Measurements from ENCODE around the gene CXCL13. TPM values are rescaled to one million over a fixed set of nuclear protein-coding genes. Genes with fewer than 3 reads are reported as not detected.
A peak's percentile ranks its signal among the peaks of the same experiment; 100 is the strongest.

CXCL13 gene
- total and polyA plus RNA-seq, 2 of the 13 experiments (the other 11 are each of a cell fraction or from before 2014, with no cell fraction given) = not detected

GRCh38 chr4:77636902-77637301 lies 31.3 kb downstream of the CXCL13 start (continued):
- TF ChIP-seq, protein P1, sequence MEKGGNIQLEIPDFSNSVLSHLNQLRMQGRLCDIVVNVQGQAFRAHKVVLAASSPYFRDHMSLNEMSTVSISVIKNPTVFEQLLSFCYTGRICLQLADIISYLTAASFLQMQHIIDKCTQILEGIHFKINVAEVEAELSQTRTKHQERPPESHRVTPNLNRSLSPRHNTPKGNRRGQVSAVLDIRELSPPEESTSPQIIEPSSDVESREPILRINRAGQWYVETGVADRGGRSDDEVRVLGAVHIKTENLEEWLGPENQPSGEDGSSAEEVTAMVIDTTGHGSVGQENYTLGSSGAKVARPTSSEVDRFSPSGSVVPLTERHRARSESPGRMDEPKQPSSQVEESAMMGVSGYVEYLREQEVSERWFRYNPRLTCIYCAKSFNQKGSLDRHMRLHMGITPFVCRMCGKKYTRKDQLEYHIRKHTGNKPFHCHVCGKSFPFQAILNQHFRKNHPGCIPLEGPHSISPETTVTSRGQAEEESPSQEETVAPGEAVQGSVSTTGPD (CRISPR knock-in tag; IDR thresholded peaks at IDR 0.05) = no peak
- TF ChIP-seq CREB3 (CRISPR knock-in tag; IDR thresholded peaks at IDR 0.05) (no peak), SP140L (CRISPR knock-in tag; IDR thresholded peaks at IDR 0.05; ENCODE audit: borderline replicate concordance) (no peak), SIX4 (CRISPR knock-in tag; IDR thresholded peaks at IDR 0.05) (no peak), GPBP1L1 (CRISPR knock-in tag; IDR thresholded peaks at IDR 0.05) (no peak), SRY (CRISPR knock-in tag; IDR thresholded peaks at IDR 0.05) (no peak), SKIL (CRISPR knock-in tag; IDR thresholded peaks at IDR 0.05; ENCODE audit: borderline replicate concordance) (no peak), ZNF232 (CRISPR knock-in tag; IDR thresholded peaks at IDR 0.05; ENCODE audit: borderline replicate concordance) (no peak), ZNF367 (CRISPR knock-in tag; IDR thresholded peaks at IDR 0.05; ENCODE audit: borderline replicate concordance) (no peak), RFXAP (CRISPR knock-in tag; IDR thresholded peaks at IDR 0.05; ENCODE audit: borderline replicate concordance) (no peak), ZNF616 (CRISPR knock-in tag; IDR thresholded peaks at IDR 0.05; ENCODE audit: low read depth) (no peak), ZNF564 (CRISPR knock-in tag; IDR thresholded peaks at IDR 0.05) (no peak), SKI (IDR thresholded peaks at IDR 0.05; ENCODE audit: partially characterized antibody) (peak; percentile 23), ZNF572 (CRISPR knock-in tag; IDR thresholded peaks at IDR 0.05) (no peak), ELF1 (CRISPR knock-in tag; IDR thresholded peaks at IDR 0.05) (no peak), TCF7 (IDR thresholded peaks at IDR 0.05; ENCODE audit: low read depth) (no peak), ATRX (CRISPR knock-in tag; IDR thresholded peaks at IDR 0.05; ENCODE audit: borderline replicate concordance) (no peak), ZNF569 (CRISPR knock-in tag; IDR thresholded peaks at IDR 0.05; ENCODE audit: borderline replicate concordance) (no peak), ZNF720 (CRISPR knock-in tag; IDR thresholded peaks at IDR 0.05) (no peak), FOXK2 (IDR thresholded peaks at IDR 0.05) (no peak), ZNF570 (CRISPR knock-in tag; IDR thresholded peaks at IDR 0.05; ENCODE audit: borderline replicate concordance) (no peak), MTA3 (CRISPR knock-in tag; IDR thresholded peaks at IDR 0.05) (no peak)
- TF ChIP-seq, protein P2, sequence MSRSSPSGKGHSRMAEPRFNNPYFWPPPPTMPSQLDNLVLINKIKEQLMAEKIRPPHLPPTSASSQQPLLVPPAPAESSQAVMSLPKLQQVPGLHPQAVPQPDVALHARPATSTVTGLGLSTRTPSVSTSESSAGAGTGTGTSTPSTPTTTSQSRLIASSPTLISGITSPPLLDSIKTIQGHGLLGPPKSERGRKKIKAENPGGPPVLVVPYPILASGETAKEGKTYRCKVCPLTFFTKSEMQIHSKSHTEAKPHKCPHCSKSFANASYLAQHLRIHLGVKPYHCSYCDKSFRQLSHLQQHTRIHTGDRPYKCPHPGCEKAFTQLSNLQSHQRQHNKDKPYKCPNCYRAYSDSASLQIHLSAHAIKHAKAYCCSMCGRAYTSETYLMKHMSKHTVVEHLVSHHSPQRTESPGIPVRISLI (CRISPR knock-in tag; IDR thresholded peaks at IDR 0.05; ENCODE audit: borderline replicate concordance) = no peak
- TF ChIP-seq, protein P3, sequence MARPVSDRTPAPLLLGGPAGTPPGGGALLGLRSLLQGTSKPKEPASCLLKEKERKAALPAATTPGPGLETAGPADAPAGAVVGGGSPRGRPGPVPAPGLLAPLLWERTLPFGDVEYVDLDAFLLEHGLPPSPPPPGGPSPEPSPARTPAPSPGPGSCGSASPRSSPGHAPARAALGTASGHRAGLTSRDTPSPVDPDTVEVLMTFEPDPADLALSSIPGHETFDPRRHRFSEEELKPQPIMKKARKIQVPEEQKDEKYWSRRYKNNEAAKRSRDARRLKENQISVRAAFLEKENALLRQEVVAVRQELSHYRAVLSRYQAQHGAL (CRISPR knock-in tag; IDR thresholded peaks at IDR 0.05; ENCODE audit: not compliant biosample characterization) = no peak
